ENCODE data around the gene MRGPRF. TPM values are rescaled to one million over a fixed set of nuclear protein-coding genes. Genes with fewer than 3 reads are reported as not detected.

The MRGPRF gene
- total RNA-seq, 1 donor from 2014 or later: not detected

DNA sequence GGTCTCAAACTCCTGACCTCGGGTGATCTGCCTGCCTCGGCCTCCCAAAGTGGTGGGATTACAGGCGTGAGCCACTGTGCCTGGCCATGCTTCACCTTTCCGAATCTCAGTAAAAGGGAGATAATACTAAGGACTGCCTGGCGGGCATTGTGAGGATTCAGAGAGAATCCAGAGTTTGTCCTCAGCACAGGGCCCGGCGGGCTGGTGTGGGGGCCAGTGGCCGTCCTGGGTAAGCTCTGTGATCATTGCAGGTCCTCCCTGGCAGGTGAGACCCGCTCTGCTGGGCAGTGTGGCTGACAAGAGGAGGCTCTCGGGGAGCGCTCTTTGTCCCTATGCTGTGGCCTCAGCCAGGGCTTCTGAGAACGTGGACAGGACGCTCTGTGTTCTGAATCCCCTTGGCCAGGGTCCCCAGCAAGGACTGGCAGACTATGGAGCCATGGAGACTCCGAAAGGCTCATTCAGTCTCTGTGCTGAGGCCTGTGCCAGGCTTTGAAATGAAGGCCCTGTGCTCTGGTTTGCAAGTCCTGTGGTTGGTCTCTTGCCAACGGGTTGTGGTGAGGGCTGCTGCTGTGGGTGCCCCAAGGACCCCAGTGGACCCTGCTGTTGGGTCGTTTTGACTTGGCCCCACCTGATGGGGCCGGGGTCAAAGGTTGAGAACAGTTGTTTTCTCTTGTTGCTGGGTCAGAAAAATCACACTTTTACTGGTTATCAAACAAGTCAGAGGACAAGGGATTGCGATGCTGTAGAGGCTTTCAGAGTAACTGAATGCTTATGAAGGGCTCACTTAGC lies 37.7 kb upstream of the MRGPRF start:
- DNase-seq (ENCODE audit: extremely low read depth, low read depth, low spot score): no peak

GRCh38 chr11:69049490-69049867 lies 36.4 kb upstream of the MRGPRF start:
- no peak for DNase-seq (ENCODE audit: extremely low read depth, low read depth, low spot score)

DNA sequence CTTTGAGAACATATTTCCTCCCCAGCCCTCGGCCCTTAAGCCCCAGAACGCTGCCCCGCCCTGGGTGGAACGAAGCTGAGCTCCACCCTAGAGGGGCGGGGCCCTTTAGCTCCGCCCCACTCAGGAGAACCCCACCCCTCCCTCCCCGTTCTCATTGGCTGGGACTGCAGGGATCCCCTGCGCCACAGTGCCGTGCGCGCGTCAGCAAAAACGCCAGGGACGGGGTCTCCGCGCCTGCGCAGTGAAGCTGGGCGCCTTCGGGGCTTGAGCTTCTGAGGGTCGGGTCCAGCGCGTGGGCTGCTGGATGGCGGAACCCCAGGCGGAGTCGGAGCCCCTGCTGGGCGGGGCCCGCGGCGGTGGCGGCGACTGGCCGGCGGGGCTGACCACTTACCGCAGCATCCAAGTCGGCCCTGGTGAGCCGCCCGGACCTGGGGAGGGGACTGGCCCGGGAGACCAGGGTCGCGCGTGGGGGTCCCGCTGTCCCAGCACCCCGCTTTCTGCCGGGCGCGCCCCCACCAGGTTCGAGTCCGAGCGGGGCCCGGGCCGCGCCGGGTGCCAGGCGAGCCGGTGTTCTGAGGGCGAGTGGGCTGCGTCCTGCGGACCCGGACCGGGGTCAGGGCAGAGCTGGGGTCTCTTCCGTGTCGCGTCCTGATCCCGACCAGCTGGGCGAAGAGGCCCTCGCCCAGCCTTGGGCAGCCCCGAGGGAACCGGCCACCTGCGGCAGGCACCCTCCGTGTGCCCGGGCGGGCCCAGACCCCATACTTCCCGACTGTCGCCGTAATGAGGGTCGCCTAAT lies 35.8 kb upstream of the MRGPRF start, which contains the start of gene TPCN2:
Gene TPCN2 (plus strand): TSS at position 239 of the 796 bp plus-strand sequence. CDS start 66 bp downstream, at position 305.
- DNase-seq (ENCODE audit: extremely low read depth, low read depth, low spot score): peak; percentile 52

GRCh38 chr11:69048031-69048693 lies 35.1 kb upstream of the MRGPRF start:
- no peak for DNase-seq (ENCODE audit: extremely low read depth, low read depth, low spot score)

- no peak for DNase-seq (ENCODE audit: extremely low read depth, low read depth, low spot score)
Observed at GRCh38 chr11:69044111-69045013, 31.3 kb upstream of the MRGPRF start.

DNA sequence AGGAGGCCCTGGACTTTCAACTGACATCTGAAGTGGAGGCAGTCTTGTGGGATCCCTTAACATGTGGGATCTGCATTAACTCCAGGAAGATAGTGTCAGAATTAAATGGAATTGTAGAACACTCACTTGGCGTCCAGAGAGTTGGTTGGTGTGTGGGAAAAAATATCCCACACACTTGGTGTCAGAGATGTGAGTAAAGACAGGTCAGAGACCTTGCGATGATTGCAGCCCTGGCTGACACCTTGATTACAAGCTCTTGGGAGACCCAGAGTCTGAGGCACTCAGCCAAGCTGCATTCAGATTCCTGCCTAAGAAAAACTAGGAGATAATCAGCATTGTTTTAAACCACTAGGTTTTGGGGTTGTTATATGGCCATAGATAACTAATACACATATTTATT lies 28.5 kb upstream of the MRGPRF start:
- DNase-seq (ENCODE audit: extremely low read depth, low read depth, low spot score): no peak

GRCh38 chr11:69040581-69041260 lies 27.7 kb upstream of the MRGPRF start:
- DNase-seq (ENCODE audit: extremely low read depth, low read depth, low spot score): no peak

DNA sequence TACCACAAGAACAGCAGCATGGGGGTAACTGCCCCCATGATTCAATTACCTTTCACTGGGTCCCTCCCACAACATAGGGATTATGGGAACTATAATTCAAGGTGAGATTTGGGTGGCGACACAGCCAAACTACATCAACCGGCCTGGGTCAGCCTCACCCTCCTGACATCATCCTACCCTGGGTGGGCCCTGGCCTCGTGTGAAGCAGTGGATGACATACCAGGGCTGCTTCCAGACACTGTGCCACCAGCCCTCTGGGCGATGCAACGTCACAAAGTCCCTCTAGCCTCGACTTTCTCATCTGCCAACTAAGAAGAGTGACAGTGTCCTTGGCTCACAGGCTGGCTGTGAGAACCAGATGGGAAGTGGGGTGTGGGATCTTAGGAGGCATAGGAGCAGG lies 27.0 kb upstream of the MRGPRF start:
- DNase-seq (ENCODE audit: extremely low read depth, low read depth, low spot score): no peak

DNA sequence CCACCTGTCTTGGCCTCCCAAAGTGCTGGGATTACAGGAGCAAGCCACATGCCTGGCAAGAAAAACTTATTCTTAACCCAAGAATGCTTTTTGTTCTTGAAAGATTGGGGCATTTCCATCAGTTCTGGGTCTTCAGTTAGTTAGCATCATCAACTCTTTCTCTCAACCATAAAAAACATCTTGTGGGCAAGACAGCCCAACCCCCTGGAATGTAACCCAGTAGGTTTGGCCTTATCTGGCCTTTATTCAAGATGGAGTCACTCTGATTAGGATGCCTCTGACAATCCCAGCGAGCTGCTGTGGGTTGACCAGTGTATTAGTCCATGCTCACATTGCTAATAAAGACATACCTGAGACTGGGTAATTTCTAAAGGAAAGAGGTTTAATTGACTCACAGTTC lies 26.5 kb upstream of the MRGPRF start:
- DNase-seq (ENCODE audit: extremely low read depth, low read depth, low spot score): no peak

DNA sequence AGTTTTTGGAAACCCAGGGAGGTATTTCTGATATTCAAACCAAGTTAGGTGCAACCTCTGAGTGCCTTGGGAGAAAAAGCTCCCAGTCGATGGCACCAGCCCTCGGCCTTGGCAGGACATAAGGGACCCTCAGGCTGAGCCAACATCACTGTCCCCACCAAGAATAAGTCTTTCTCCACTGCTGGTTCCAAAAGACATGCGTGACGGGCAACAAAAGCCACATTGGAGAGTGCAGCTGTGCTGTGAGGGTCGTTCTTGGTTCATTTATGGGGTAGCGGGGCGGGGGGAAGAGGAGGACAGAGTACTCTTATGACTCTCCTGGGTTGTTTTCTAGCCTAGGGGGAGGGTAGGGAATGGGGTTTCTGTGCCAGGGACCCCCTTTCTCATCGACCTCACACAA lies 24.5 kb upstream of the MRGPRF start:
- no peak for DNase-seq (ENCODE audit: extremely low read depth, low read depth, low spot score)

GRCh38 chr11:69037074-69037473 lies 24.0 kb upstream of the MRGPRF start:
- no peak for DNase-seq (ENCODE audit: extremely low read depth, low read depth, low spot score)

DNA sequence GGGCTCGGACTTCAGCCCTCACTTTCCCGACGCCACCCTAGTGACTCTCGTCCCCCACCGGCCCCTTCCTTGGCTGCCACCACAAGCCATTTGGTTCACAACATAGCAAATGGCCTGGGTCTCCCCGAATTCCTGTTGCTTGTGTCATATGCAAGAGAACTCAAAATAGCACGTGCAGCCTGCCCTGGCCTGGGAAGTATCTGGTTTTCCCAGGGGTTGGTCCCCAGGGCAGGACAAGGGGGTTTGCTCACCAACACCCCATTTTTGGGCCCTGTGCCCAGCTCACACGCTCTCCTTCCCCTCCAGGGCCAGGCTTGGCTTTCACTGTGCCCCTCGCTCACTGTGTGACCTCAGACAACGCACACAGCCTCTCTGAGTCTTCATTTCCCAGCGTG lies 22.9 kb upstream of the MRGPRF start:
- no peak for DNase-seq (ENCODE audit: extremely low read depth, low read depth, low spot score)

- DNase-seq (ENCODE audit: extremely low read depth, low read depth, low spot score): no peak
Observed at GRCh38 chr11:69035150-69035945, 22.3 kb upstream of the MRGPRF start.

DNA sequence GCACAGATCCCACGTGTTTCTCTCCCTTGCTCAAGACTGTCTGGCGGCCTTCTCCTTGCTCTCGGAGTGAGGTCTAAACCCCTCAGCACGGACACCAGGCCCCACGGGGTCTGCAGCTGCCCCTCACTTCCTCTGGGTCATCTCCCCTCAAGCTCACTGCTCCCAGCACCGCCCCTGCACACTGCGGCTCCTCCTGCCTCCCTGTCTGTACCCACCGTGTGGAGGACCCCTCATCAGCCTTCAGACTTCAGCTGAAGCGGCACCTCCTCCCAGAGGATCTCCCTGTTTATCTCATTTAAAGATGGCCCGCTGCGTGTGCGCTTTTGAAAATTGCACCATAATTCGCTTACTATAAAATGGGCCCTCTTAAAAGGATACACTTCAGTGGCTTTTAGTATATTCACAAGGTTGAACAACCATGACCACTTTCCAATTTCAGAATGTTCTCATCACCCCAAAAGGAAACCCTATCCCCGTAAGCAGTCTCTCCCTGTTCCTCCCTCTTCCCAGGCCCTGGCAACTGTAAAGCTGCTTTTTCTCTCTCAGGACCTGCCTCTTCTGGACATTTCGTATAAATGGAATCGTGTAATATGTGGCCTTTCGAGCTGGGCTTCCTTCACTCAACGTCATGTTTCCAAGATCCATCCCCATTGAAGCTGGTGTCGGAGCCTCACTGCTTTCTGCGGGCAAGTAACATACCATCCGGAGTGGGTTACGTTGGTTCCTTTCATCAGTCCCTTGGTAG lies 21.2 kb upstream of the MRGPRF start:
- no peak for DNase-seq (ENCODE audit: extremely low read depth, low read depth, low spot score)

DNA sequence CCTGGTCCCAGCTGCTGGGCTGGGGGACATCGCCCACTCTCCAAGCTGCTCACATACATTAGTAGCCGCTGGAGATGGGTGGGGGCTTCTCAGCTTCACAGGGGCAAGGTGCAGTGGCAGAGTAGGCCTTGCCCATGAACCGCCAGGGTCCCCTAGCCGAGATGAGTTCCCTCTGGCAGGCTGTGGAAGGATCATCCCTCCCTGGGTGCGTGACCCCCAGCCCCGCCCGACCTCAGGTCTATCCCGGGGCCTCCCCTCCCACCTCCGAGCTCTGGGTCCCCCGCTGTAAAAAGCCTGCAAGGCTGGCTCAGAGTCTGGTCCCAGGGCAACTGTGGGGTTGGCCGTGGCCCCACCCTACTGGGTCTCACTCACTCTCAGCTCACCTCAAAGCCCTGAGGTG lies 20.4 kb upstream of the MRGPRF start:
- DNase-seq (ENCODE audit: extremely low read depth, low read depth, low spot score): no peak

DNA sequence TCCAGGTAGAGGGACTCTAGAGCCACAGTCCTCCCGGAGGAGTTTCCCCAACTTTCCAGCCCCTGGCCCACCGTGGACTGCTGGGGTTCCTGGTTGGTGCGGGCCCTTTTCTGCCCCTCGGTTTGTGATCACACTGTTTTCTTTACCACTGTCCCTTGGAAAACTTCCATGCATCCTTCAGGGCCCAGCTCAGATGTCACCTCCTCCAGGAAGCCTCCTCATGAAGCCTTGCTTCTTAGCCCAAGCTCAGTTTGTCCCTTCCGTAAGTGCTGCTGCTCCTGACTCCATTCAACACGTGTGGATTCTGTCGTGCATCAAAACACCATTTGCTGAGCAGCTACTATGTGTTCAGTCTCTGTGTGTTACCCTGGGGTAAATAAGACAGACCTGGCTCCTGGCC lies 19.8 kb upstream of the MRGPRF start:
- no peak for DNase-seq (ENCODE audit: extremely low read depth, low read depth, low spot score)

GRCh38 chr11:69030301-69030700 lies 17.3 kb upstream of the MRGPRF start:
- DNase-seq (ENCODE audit: extremely low read depth, low read depth, low spot score): no peak

DNA sequence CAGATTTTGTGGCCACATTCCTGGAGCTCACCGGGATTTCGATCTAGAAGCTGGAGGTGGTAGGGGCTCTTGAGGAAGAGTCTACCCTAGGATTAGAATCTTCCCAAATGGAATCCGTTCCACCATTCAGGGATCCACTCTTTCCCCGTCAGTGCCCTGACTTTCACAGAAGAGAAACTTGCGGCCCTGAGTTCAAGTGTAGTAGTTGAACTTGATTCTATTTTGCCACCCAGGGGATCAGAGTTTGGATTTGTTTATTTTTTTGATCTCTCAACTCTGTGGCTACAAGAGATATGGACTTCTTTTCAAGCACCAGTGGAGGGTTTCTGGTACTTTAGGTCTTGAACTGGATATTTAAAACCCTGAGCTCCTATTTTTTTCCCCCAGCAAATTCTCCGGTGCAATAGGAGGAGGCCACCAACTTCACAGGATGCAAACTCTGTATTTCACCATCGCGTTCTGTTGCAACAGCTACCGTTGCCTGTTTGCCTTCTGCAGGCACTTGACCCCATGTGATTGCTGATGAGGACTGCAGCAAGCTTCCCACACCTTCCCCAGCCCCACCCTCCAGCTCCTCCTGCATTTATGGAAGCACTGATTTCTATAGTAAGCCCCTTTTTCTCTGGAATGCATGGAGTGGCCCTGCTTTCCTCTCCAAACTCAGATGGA lies 14.8 kb upstream of the MRGPRF start:
- DNase-seq (ENCODE audit: extremely low read depth, low read depth, low spot score): no peak
